ENCODE results near the gene ZNF474. TPM values are rescaled to one million over a fixed set of nuclear protein-coding genes. Genes with fewer than 3 reads are reported as not detected.
A peak's percentile ranks its signal among the peaks of the same experiment; 100 is the strongest.
"Not testable (repeated sequence)": the region's sequence is repeated elsewhere in the genome, so short reads cannot be mapped to it uniquely, and the experiment has no call there.

Gene ZNF474
- total RNA-seq, 1 donor from 2014 or later = not detected

- H3K27me3 Mint-ChIP-seq (ENCODE audit: unreplicated experiment) = no peaks in the 10 kb centered on the region
- H3K36me3 Mint-ChIP-seq (ENCODE audit: unreplicated experiment) = no peaks in the 10 kb centered on the region
- TF ChIP-seq, protein P1, sequence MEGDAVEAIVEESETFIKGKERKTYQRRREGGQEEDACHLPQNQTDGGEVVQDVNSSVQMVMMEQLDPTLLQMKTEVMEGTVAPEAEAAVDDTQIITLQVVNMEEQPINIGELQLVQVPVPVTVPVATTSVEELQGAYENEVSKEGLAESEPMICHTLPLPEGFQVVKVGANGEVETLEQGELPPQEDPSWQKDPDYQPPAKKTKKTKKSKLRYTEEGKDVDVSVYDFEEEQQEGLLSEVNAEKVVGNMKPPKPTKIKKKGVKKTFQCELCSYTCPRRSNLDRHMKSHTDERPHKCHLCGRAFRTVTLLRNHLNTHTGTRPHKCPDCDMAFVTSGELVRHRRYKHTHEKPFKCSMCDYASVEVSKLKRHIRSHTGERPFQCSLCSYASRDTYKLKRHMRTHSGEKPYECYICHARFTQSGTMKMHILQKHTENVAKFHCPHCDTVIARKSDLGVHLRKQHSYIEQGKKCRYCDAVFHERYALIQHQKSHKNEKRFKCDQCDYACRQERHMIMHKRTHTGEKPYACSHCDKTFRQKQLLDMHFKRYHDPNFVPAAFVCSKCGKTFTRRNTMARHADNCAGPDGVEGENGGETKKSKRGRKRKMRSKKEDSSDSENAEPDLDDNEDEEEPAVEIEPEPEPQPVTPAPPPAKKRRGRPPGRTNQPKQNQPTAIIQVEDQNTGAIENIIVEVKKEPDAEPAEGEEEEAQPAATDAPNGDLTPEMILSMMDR (IDR thresholded peaks at IDR 0.05) = peak; percentile 50
- peak overlapping the region; percentile 89 for H3K27ac Mint-ChIP-seq (ENCODE audit: unreplicated experiment)
- H3K4me3 Mint-ChIP-seq (ENCODE audit: unreplicated experiment) = no peak overlapping the region
- peaks cover 32% of the 10 kb centered on the region for H3K4me1 Mint-ChIP-seq (ENCODE audit: unreplicated experiment)
- no peaks in the 10 kb centered on the region for H3K9me3 Mint-ChIP-seq (ENCODE audit: unreplicated experiment)
- DNase-seq (ENCODE audit: extremely low spot score, unreplicated experiment) = no peak
Observed at GRCh38 chr5:122091936-122092600, 37.3 kb upstream of the ZNF474 start.

GRCh38 chr5:122093415-122094180 is 35.7 kb upstream of the ZNF474 start:
- no peak for DNase-seq (ENCODE audit: extremely low spot score, unreplicated experiment)
- Mint-ChIP-seq H3K4me1 (ENCODE audit: unreplicated experiment) (peaks cover 32% of the 10 kb centered on the region), H3K27ac (ENCODE audit: unreplicated experiment) (peak overlapping the region; percentile 89), H3K4me3 (ENCODE audit: unreplicated experiment) (peak overlapping the region; percentile 59), H3K36me3 (ENCODE audit: unreplicated experiment) (no peaks in the 10 kb centered on the region), H3K27me3 (ENCODE audit: unreplicated experiment) (no peaks in the 10 kb centered on the region), H3K9me3 (ENCODE audit: unreplicated experiment) (no peaks in the 10 kb centered on the region)
- TF ChIP-seq, protein P1 (IDR thresholded peaks at IDR 0.05) = no peak

GRCh38 chr5:122094251-122094650 is 35.1 kb upstream of the ZNF474 start:
- not testable (repeated sequence) for H3K36me3 Mint-ChIP-seq (ENCODE audit: unreplicated experiment); H3K27me3 Mint-ChIP-seq (ENCODE audit: unreplicated experiment); H3K9me3 Mint-ChIP-seq (ENCODE audit: unreplicated experiment); H3K4me3 Mint-ChIP-seq (ENCODE audit: unreplicated experiment); DNase-seq (ENCODE audit: extremely low spot score, unreplicated experiment)
- H3K27ac Mint-ChIP-seq (ENCODE audit: unreplicated experiment) = peak overlapping the region; percentile 66
- peaks cover 39% of the 10 kb centered on the region for H3K4me1 Mint-ChIP-seq (ENCODE audit: unreplicated experiment)

DNA sequence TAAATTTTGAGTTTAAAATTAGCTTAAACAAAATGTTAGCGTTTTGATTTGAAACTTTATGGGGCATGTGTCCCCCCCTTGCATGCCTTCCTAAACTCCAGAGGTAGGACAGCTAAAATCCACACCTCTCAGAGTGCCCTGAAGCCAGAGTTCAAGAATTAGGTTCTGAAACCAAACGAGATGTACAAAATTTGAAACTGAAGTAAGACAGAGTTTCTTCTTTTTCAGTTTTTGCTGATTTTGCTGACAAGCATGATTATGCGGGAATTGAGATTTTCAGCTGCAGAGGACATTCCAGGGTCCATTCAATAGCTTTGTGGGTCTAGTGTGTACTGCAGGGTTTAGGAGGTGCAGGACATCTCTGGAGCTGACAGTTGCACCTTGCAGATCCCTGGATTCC is 34.2 kb upstream of the ZNF474 start:
- no peak overlapping the region for H3K27ac Mint-ChIP-seq (ENCODE audit: unreplicated experiment)

GRCh38 chr5:122097391-122097790 is 32.0 kb upstream of the ZNF474 start:
- Mint-ChIP-seq H3K27ac (ENCODE audit: unreplicated experiment) (no peak overlapping the region), H3K4me1 (ENCODE audit: unreplicated experiment) (peaks cover 32% of the 10 kb centered on the region), H3K36me3 (ENCODE audit: unreplicated experiment) (no peaks in the 10 kb centered on the region), H3K27me3 (ENCODE audit: unreplicated experiment) (no peaks in the 10 kb centered on the region), H3K4me3 (ENCODE audit: unreplicated experiment) (no peak overlapping the region), H3K9me3 (ENCODE audit: unreplicated experiment) (no peaks in the 10 kb centered on the region)
- DNase-seq (ENCODE audit: extremely low spot score, unreplicated experiment) = no peak
- TF ChIP-seq, protein P1 (IDR thresholded peaks at IDR 0.05) = no peak

More for the DNA sequence above, 34.2 kb upstream of the ZNF474 start:
- Mint-ChIP-seq H3K27me3 (ENCODE audit: unreplicated experiment) (no peaks in the 10 kb centered on the region), H3K4me3 (ENCODE audit: unreplicated experiment) (no peak overlapping the region), H3K4me1 (ENCODE audit: unreplicated experiment) (peaks cover 40% of the 10 kb centered on the region), H3K36me3 (ENCODE audit: unreplicated experiment) (no peaks in the 10 kb centered on the region), H3K9me3 (ENCODE audit: unreplicated experiment) (no peaks in the 10 kb centered on the region)
- TF ChIP-seq, protein P1 (IDR thresholded peaks at IDR 0.05) = no peak
- DNase-seq (ENCODE audit: extremely low spot score, unreplicated experiment) = no peak

All from osteocyte (in vitro differentiated cells).